HG02623 (cell line): Measurements from ENCODE around the gene KCNA5.

Experiments
- ATAC-seq: cut with Tn5 transposase; IDR thresholded peaks from one replicate; pipeline ENCODE4 v1.9.1; 2021; ENCODE audit warnings: moderate library complexity; ENCODE audit not compliant: unreplicated experiment

Gene KCNA5

GRCh38 chr12:5026342-5026938, 17.2 kb upstream of the KCNA5 start:
- ATAC-seq, result no peak

- no peak for ATAC-seq
Measured at GRCh38 chr12:5027046-5027821, 16.4 kb upstream of the KCNA5 start.

GRCh38 chr12:5030066-5030465, 13.6 kb upstream of the KCNA5 start:
- no peak for ATAC-seq

GRCh38 chr12:5031242-5031641, 12.4 kb upstream of the KCNA5 start:
- no peak for ATAC-seq

- no peak for ATAC-seq
Measured at GRCh38 chr12:5031958-5032357, 11.7 kb upstream of the KCNA5 start.

GRCh38 chr12:5032821-5033220, 10.9 kb upstream of the KCNA5 start:
- no peak for ATAC-seq

GRCh38 chr12:5033883-5034282, 9.8 kb upstream of the KCNA5 start:
- no peak for ATAC-seq

GRCh38 chr12:5034603-5035002, 9.1 kb upstream of the KCNA5 start:
- ATAC-seq, result no peak

GRCh38 chr12:5035618-5036017, 8.1 kb upstream of the KCNA5 start:
- no peak for ATAC-seq

- no peak for ATAC-seq
Measured at GRCh38 chr12:5036031-5036430, 7.6 kb upstream of the KCNA5 start.

GRCh38 chr12:5037795-5038357, 5.8 kb upstream of the KCNA5 start:
- no peak for ATAC-seq

GRCh38 chr12:5038781-5039311, 4.8 kb upstream of the KCNA5 start:
- no peak for ATAC-seq

GRCh38 chr12:5039815-5040214, 3.9 kb upstream of the KCNA5 start:
- no peak for ATAC-seq

GRCh38 chr12:5040368-5040767, 3.3 kb upstream of the KCNA5 start:
- ATAC-seq, result no peak

- no peak for ATAC-seq
Measured at GRCh38 chr12:5044420-5045295, 979 bp downstream of the KCNA5 start.

- no peak for ATAC-seq
Measured at GRCh38 chr12:5047094-5047493, 3.4 kb downstream of the KCNA5 start.

GRCh38 chr12:5047729-5048128, 4.0 kb downstream of the KCNA5 start:
- no peak for ATAC-seq

- ATAC-seq, result no peak
Measured at GRCh38 chr12:5050542-5050941, 6.9 kb downstream of the KCNA5 start.

- no peak for ATAC-seq
Measured at GRCh38 chr12:5051334-5051733, 7.7 kb downstream of the KCNA5 start.

GRCh38 chr12:5051913-5052312, 8.2 kb downstream of the KCNA5 start:
- ATAC-seq, result no peak

- ATAC-seq, result no peak
Measured at GRCh38 chr12:5052348-5052747, 8.7 kb downstream of the KCNA5 start.
